ENCODE results near the gene PDCD1LG2.
"Not testable (repeated sequence)": the region's sequence is repeated elsewhere in the genome, so short reads cannot be mapped to it uniquely, and the experiment has no call there.

The PDCD1LG2 gene

GRCh38 chr9:5493679-5494511, 16.4 kb upstream of the PDCD1LG2 start:
- DNase-seq (ENCODE audit: low spot score): no peak

GRCh38 chr9:5494765-5495164, 15.6 kb upstream of the PDCD1LG2 start:
- DNase-seq (ENCODE audit: low spot score): not testable (repeated sequence)

- DNase-seq (ENCODE audit: low spot score): no peak
Measured at GRCh38 chr9:5499157-5499556, 11.2 kb upstream of the PDCD1LG2 start.

- no peak for DNase-seq (ENCODE audit: low spot score)
Measured at GRCh38 chr9:5499889-5500398, 10.4 kb upstream of the PDCD1LG2 start.

- DNase-seq (ENCODE audit: low spot score): no peak
Measured at GRCh38 chr9:5500441-5501235, 9.7 kb upstream of the PDCD1LG2 start.

GRCh38 chr9:5502553-5502952, 7.8 kb upstream of the PDCD1LG2 start:
- DNase-seq (ENCODE audit: low spot score): no peak

GRCh38 chr9:5509573-5509972, 758 bp upstream of the PDCD1LG2 start:
- DNase-seq (ENCODE audit: low spot score): no peak

- no peak for DNase-seq (ENCODE audit: low spot score)
Measured at GRCh38 chr9:5510989-5511388, 658 bp downstream of the PDCD1LG2 start.

GRCh38 chr9:5511476-5511875, 1.1 kb downstream of the PDCD1LG2 start:
- DNase-seq (ENCODE audit: low spot score): no peak

- DNase-seq (ENCODE audit: low spot score): no peak
Measured at GRCh38 chr9:5511935-5512580, 1.7 kb downstream of the PDCD1LG2 start.

- no peak for DNase-seq (ENCODE audit: low spot score)
Measured at GRCh38 chr9:5512658-5513452, 2.5 kb downstream of the PDCD1LG2 start.

- DNase-seq (ENCODE audit: low spot score): no peak
Measured at GRCh38 chr9:5513966-5514616, 3.8 kb downstream of the PDCD1LG2 start.

- no peak for DNase-seq (ENCODE audit: low spot score)
Measured at GRCh38 chr9:5514617-5515260, 4.4 kb downstream of the PDCD1LG2 start.

- no peak for DNase-seq (ENCODE audit: low spot score)
Measured at GRCh38 chr9:5515261-5515650, 4.9 kb downstream of the PDCD1LG2 start.

- no peak for DNase-seq (ENCODE audit: low spot score)
Measured at GRCh38 chr9:5516453-5517220, 6.3 kb downstream of the PDCD1LG2 start.

- no peak for DNase-seq (ENCODE audit: low spot score)
Measured at GRCh38 chr9:5518171-5518936, 8.0 kb downstream of the PDCD1LG2 start.

- DNase-seq (ENCODE audit: low spot score): no peak
Measured at GRCh38 chr9:5518937-5519319, 8.6 kb downstream of the PDCD1LG2 start.

- no peak for DNase-seq (ENCODE audit: low spot score)
Measured at GRCh38 chr9:5524090-5524489, 13.8 kb downstream of the PDCD1LG2 start.

- no peak for DNase-seq (ENCODE audit: low spot score)
Measured at GRCh38 chr9:5529683-5530221, 19.4 kb downstream of the PDCD1LG2 start.

Measured in putamen (tissue), 1 donor.